Head of caudate nucleus (tissue), 42 donors: ENCODE measurements around the gene FBLN5.

Source experiments
- DNase-seq, 42 donors: peaks; one replicate each; pipeline versions ENCODE4 v3.0.0 to v3.0.0-alpha.2; 2020 to 2021; ENCODE audit warnings: mixed read lengths in 7 of 42
- intact Hi-C: fragments of 100-400 bp; cut with DNase I; formaldehyde crosslinking; loops from one replicate; pipeline ENCODE4 v1.15.0; 2022

Gene FBLN5

GRCh38 chr14:91953170-91953985, 5.9 kb upstream of the FBLN5 start:
- DNase-seq: no peak
- intact Hi-C loops: no loop called here

GRCh38 chr14:91946622-91947474, 646 bp downstream of the FBLN5 start:
- DNase-seq: peak in 40 of 42 donors; percentile 15 to 74 (median 40)
- intact Hi-C loops: no loop called here

- intact Hi-C loops: no loop called here
- DNase-seq: no peak
These were observed 1.5 kb downstream of the FBLN5 start for GRCh38 chr14:91945751-91946621.

DNA sequence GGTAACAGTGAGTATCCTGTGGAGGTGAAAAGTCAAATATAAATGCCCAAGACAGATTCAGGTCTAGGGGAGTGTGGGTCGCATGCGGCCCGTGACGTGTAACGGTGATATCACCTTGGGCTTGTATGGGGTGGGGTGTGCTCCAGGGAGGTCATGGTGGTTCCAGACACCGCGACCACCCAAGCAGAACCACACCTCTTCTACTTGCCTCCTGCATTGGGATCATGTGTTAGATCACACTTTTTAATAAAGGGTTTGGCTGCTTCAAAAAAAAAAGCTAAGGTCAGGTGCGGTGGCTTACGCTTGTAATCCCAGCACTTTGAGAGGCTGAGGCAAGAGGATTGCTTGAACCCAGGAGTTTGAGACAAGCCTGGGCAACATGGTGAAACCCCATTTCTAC, 4.5 kb downstream of the FBLN5 start:
- intact Hi-C loops: no loop called here
- DNase-seq: no peak

GRCh38 chr14:91942128-91942527, 5.4 kb downstream of the FBLN5 start:
- intact Hi-C loops: no loop called here
- DNase-seq: no peak

- intact Hi-C loops: no loop called here
These were observed 7.3 kb downstream of the FBLN5 start for GRCh38 chr14:91940209-91940608.

DNA sequence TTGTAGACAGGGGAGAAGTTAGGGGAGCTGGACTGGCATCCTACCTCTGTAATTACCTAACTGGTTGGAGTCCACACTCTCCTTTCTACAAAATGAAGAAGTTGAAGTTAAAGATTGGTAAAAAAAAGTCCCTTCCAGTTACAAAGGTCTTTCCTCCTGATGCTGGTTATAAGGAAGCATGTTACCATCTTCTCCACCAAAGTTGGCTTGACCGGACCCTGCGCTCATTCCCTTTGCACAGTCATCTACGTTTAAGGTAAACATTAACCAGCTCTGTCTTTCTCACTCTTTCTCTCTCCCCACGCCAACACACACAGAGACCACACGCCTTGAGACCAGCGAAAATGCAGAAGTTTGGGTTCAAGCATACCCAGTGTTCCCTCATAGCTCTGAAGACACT, 11.9 kb downstream of the FBLN5 start:
- intact Hi-C loops: no loop called here
- no peak for DNase-seq

More at GRCh38 chr14:91940209-91940608, 7.3 kb downstream of the FBLN5 start:
- no peak for DNase-seq

GRCh38 chr14:91934554-91935285, 12.8 kb downstream of the FBLN5 start:
- intact Hi-C loops: no loop called here
- DNase-seq: no peak

DNA sequence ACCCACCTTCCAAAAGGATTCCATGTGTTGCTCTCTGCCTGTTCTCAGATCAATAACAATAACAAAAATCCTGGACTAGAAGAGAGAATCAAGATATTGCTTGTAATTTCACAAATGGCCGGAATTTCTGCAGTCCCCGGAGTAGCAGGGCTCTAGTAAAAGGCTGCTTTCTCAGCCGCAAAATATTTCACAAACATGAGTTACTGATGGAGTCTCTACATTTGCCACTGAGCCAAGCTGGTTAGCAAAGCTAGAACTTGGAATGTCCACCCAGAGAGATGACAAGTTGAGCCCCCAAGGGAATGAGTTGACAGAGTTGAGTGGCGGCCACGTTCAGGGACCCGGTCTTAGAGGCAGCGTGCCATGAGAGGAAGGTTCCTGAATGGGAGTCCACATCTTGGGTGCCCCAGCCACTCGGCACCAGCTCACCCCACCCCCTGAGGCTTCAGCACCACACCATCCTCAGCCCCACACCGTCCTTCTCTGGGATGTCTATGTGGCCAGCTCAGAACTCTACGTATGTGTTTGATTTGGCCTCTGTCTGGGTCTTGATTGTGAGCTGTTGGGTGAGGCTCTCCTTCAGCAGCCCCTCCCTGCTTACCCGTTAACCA, 15.9 kb downstream of the FBLN5 start:
- intact Hi-C loops: no loop called here

DNA sequence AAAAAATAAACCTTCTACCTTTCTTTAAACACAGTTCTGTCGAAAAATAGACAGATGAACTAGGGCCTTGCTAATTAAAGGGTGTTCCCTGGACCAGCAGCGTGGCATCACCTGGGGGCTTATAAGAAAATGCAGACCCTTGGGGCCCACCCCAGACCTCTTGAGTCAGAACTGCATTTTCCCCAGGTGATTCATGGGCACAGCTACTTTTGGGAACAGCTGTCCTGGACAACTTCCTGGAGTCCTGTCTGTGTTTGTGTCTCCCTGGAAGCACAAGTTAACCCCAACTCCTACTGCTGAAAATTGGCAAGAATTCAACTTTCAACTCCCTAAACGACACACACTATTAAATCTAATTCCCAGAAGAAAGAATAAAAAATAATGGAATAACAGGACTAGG, 17.8 kb downstream of the FBLN5 start:
- intact Hi-C loops: no loop called here
- no peak for DNase-seq

More for the DNA sequence above, 15.9 kb downstream of the FBLN5 start:
- no peak for DNase-seq

DNA sequence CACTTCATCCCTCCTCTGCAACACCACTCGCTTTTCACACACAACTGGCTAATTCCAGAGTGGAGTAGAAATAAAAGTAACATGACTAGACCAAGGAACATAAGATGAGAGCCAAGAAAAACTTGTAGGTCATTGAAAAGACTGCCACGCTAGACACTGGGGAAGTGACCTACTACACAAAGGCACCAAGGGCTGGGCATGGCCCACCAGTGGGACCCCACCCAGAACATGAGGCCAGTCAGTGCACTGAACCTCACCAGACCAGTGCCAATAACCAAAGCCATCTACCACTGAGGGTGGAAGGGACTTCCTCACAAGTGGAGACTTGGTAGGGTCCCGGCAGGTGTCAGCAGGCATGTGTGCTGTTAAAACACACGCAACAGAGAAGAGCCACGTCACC, 19.7 kb downstream of the FBLN5 start:
- intact Hi-C loops: no loop called here
- DNase-seq: no peak

GRCh38 chr14:91927191-91927590, 20.3 kb downstream of the FBLN5 start:
- DNase-seq: peak in 5 of 42 donors; percentile 3 to 41 (median 29)
- intact Hi-C loops: no loop called here

DNA sequence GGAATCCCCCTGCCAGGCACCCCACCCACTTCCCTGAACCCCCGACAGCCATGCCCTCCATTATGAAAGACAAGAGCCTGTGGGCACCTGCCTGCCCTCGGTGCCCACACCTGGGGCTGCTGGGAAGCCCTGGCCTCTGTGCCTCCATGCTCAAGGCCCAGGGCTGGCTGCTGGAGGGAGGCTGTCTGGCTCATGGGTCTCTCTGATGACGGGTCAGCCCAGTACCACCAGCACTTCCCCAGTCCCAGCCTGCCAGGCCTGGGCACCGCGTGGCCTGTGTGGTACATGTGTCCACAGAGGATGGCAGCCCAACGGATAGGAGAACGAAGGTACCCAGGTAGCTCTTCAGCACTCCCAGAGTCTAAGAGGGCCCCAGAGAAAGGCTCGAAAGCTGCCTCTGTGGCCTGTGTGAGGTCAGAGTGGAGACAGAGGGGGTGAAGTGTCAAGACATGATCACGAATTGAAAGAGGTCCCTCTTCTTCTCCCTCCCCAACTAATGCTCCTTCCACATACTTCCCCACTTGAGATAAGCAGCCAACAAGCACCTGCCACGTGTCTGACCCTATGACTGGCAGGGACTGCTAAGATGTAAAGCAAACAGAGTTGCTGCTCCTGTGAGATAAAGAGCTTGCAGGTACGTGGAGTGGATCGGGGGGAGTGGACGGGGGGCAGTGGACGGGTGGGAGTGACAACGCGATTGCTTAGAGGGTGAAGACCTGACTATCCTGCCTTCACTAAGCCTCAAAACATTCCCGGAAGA, 21.2 kb downstream of the FBLN5 start:
- no peak for DNase-seq
- intact Hi-C loops: no loop called here

DNA sequence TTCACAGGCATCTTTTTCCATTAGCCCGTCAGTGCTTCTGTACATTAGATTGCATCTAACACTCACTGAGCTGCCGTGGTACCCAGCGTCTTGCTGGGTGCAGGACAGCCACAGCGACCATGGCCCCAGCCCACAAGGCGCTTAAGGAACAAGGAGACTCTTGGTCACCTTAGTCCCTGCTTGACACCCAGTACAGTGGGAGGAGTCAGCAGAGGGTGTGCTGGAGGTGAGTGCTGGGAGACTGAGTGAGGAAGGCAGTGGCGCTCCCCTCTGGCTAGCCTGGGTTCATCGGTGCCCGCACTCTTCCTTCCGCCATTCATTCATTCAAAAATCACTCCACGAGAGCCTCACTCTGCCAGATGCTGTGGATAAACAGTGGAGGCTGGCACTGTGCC, 21.8 kb downstream of the FBLN5 start:
- DNase-seq: no peak
- intact Hi-C loops: no loop called here

- intact Hi-C loops: no loop called here
- no peak for DNase-seq
These were observed 22.3 kb downstream of the FBLN5 start for GRCh38 chr14:91925001-91925726.

- DNase-seq: no peak
- intact Hi-C loops: no loop called here
These were observed 27.0 kb downstream of the FBLN5 start for GRCh38 chr14:91920526-91920925.

DNA sequence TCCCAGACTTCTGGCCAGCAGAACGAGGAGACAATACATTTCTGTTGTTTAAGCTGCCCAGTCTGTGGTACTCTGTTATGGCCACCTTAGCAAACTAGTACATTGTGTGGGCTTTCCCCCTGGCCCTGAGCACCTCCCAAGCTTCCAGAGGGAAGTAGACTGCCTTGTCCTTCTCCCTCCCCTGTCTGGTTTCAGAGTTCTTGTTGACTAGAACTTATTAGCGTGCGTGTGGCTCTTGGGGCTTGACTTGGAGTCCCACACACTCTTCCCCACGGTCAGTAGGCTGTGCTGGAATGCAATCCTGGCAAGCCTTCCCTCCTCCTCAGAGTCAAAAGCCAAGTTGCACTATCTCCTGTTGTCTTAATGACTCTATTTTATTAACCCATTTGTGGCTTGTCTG, 27.7 kb downstream of the FBLN5 start:
- no peak for DNase-seq
- intact Hi-C loops: no loop called here
